ENCODE results near the gene CCDC50. TPM values are rescaled to one million over a fixed set of nuclear protein-coding genes. Genes with fewer than 3 reads are reported as not detected.

The CCDC50 gene
- total RNA-seq, 1 experiment from 2014 or later = 23.4 TPM

- no peak overlapping the region for H3K27ac ChIP-seq
- H3K4me3 ChIP-seq = no peak overlapping the region
- H3K9me3 ChIP-seq (replicated peaks) = no peaks in the 10 kb centered on the region
- no peaks in the 10 kb centered on the region for H3K27me3 ChIP-seq
- no peaks in the 10 kb centered on the region; the same call in 1 of the 2 replicates for H3K36me3 ChIP-seq
- H3K4me1 ChIP-seq = peaks cover 26% of the 10 kb centered on the region
- DNase-seq = no peak
These were observed 44.1 kb downstream of the CCDC50 start for GRCh38 chr3:191373327-191373726.

GRCh38 chr3:191376516-191377141 is 47.4 kb downstream of the CCDC50 start:
- H3K27me3 ChIP-seq = no peaks in the 10 kb centered on the region
- peak overlapping the region; percentile 43 for H3K27ac ChIP-seq
- no peaks in the 10 kb centered on the region for H3K9me3 ChIP-seq (replicated peaks)
- peaks cover 6% of the 10 kb centered on the region; the same call in 1 of the 2 replicates for H3K36me3 ChIP-seq
- H3K4me3 ChIP-seq = no peak overlapping the region
- peaks cover 26% of the 10 kb centered on the region for H3K4me1 ChIP-seq
- peak in 1 of 2 experiments; percentile 28 for DNase-seq

- peak in 1 of 2 experiments; percentile 24 for DNase-seq
- peak overlapping the region; percentile 43; the same call in 1 of the 2 replicates for H3K27ac ChIP-seq
- H3K36me3 ChIP-seq = peaks cover 8% of the 10 kb centered on the region
- H3K4me1 ChIP-seq = peaks cover 41% of the 10 kb centered on the region
- no peak overlapping the region for H3K4me3 ChIP-seq
- no peaks in the 10 kb centered on the region for H3K9me3 ChIP-seq (replicated peaks)
- H3K27me3 ChIP-seq = no peaks in the 10 kb centered on the region
These were observed 49.1 kb downstream of the CCDC50 start for GRCh38 chr3:191378142-191378812.

- Histone ChIP-seq H3K27ac (no peak overlapping the region), H3K27me3 (no peaks in the 10 kb centered on the region), H3K9me3 (replicated peaks) (no peaks in the 10 kb centered on the region), H3K4me3 (no peak overlapping the region), H3K4me1 (peaks cover 52% of the 10 kb centered on the region), H3K36me3 (peaks cover 8% of the 10 kb centered on the region)
- DNase-seq = no peak
These were observed 50.3 kb downstream of the CCDC50 start for GRCh38 chr3:191379446-191379845.

- Histone ChIP-seq H3K4me1 (peaks cover 53% of the 10 kb centered on the region), H3K4me3 (no peak overlapping the region), H3K9me3 (replicated peaks) (no peaks in the 10 kb centered on the region), H3K36me3 (peaks cover 8% of the 10 kb centered on the region), H3K27me3 (no peaks in the 10 kb centered on the region), H3K27ac (no peak overlapping the region)
- DNase-seq = no peak
These were observed 50.8 kb downstream of the CCDC50 start for GRCh38 chr3:191380001-191380400.

- H3K4me3 ChIP-seq = no peak overlapping the region
- peaks cover 55% of the 10 kb centered on the region for H3K4me1 ChIP-seq
- no peak for DNase-seq
- no peaks in the 10 kb centered on the region for H3K9me3 ChIP-seq (replicated peaks)
- no peaks in the 10 kb centered on the region for H3K27me3 ChIP-seq
- peaks cover 8% of the 10 kb centered on the region for H3K36me3 ChIP-seq
- no peak overlapping the region for H3K27ac ChIP-seq
These were observed 52.1 kb downstream of the CCDC50 start for GRCh38 chr3:191381303-191381702.

- Histone ChIP-seq H3K4me3 (no peak overlapping the region), H3K27ac (peak overlapping the region; percentile 87), H3K36me3 (peaks cover 8% of the 10 kb centered on the region), H3K9me3 (replicated peaks) (no peaks in the 10 kb centered on the region), H3K27me3 (no peaks in the 10 kb centered on the region), H3K4me1 (peaks cover 44% of the 10 kb centered on the region)
- no peak for DNase-seq
These were observed 53.5 kb downstream of the CCDC50 start for GRCh38 chr3:191382661-191383060.

- peak; percentile 37 to 75 for DNase-seq
- Histone ChIP-seq H3K27me3 (no peaks in the 10 kb centered on the region), H3K9me3 (replicated peaks) (no peaks in the 10 kb centered on the region), H3K4me1 (peaks cover 39% of the 10 kb centered on the region), H3K36me3 (peaks cover 8% of the 10 kb centered on the region), H3K27ac (peak overlapping the region; percentile 87), H3K4me3 (no peak overlapping the region)
These were observed 53.9 kb downstream of the CCDC50 start for GRCh38 chr3:191383124-191383523.

GRCh38 chr3:191385101-191385500 is 55.9 kb downstream of the CCDC50 start:
- H3K4me3 ChIP-seq = no peak overlapping the region
- H3K36me3 ChIP-seq = peaks cover 8% of the 10 kb centered on the region
- H3K27me3 ChIP-seq = no peaks in the 10 kb centered on the region
- no peak overlapping the region for H3K27ac ChIP-seq
- DNase-seq = no peak
- peaks cover 31% of the 10 kb centered on the region for H3K4me1 ChIP-seq
- no peaks in the 10 kb centered on the region for H3K9me3 ChIP-seq (replicated peaks)

GRCh38 chr3:191387441-191388077 is 58.4 kb downstream of the CCDC50 start:
- Histone ChIP-seq H3K27me3 (no peaks in the 10 kb centered on the region), H3K4me1 (peaks cover 23% of the 10 kb centered on the region), H3K9me3 (replicated peaks) (no peaks in the 10 kb centered on the region), H3K4me3 (no peak overlapping the region), H3K27ac (no peak overlapping the region), H3K36me3 (peaks cover 2% of the 10 kb centered on the region; the same call in 1 of the 2 replicates)
- DNase-seq = no peak

GRCh38 chr3:191388823-191389222 is 59.6 kb downstream of the CCDC50 start:
- H3K4me1 ChIP-seq = peaks cover 11% of the 10 kb centered on the region
- DNase-seq = no peak
- no peaks in the 10 kb centered on the region for H3K9me3 ChIP-seq (replicated peaks)
- no peaks in the 10 kb centered on the region for H3K36me3 ChIP-seq
- H3K4me3 ChIP-seq = no peak overlapping the region
- no peak overlapping the region for H3K27ac ChIP-seq
- no peaks in the 10 kb centered on the region for H3K27me3 ChIP-seq

- Histone ChIP-seq H3K4me3 (no peak overlapping the region), H3K36me3 (no peaks in the 10 kb centered on the region), H3K27me3 (no peaks in the 10 kb centered on the region), H3K27ac (no peak overlapping the region), H3K9me3 (replicated peaks) (no peaks in the 10 kb centered on the region), H3K4me1 (no peaks in the 10 kb centered on the region; the same call in 1 of the 2 replicates)
- DNase-seq = no peak
These were observed 61.4 kb downstream of the CCDC50 start for GRCh38 chr3:191390580-191390979.

GRCh38 chr3:191391861-191392808 is 62.9 kb downstream of the CCDC50 start:
- H3K4me3 ChIP-seq = no peak overlapping the region

GRCh38 chr3:191393146-191393545 is 64.0 kb downstream of the CCDC50 start:
- Histone ChIP-seq H3K4me1 (peaks cover 14% of the 10 kb centered on the region), H3K9me3 (replicated peaks) (no peaks in the 10 kb centered on the region), H3K36me3 (no peaks in the 10 kb centered on the region), H3K27ac (no peak overlapping the region), H3K4me3 (no peak overlapping the region), H3K27me3 (no peaks in the 10 kb centered on the region)
- DNase-seq = no peak

More at GRCh38 chr3:191391861-191392808, 62.9 kb downstream of the CCDC50 start:
- no peaks in the 10 kb centered on the region for H3K36me3 ChIP-seq
- no peak overlapping the region for H3K27ac ChIP-seq
- no peak for DNase-seq
- H3K27me3 ChIP-seq = no peaks in the 10 kb centered on the region
- H3K4me1 ChIP-seq = peaks cover 6% of the 10 kb centered on the region
- no peaks in the 10 kb centered on the region for H3K9me3 ChIP-seq (replicated peaks)
